Activated T-cell treated with anti-CD3 and anti-CD28 coated beads for 24 hours (primary cell): Measurements from ENCODE around the gene RNASE8.

Experiments used
- DNase-seq: peaks from one replicate; pipeline ENCODE4 v3.0.0-alpha.2; 2020; ENCODE audit warnings: low read depth

RNASE8 gene

GRCh38 chr14:21072781-21073339, 15.2 kb downstream of the RNASE8 start:
- no peak for DNase-seq

- DNase-seq: no peak
Measured at GRCh38 chr14:21073921-21074320, 16.3 kb downstream of the RNASE8 start.

DNA sequence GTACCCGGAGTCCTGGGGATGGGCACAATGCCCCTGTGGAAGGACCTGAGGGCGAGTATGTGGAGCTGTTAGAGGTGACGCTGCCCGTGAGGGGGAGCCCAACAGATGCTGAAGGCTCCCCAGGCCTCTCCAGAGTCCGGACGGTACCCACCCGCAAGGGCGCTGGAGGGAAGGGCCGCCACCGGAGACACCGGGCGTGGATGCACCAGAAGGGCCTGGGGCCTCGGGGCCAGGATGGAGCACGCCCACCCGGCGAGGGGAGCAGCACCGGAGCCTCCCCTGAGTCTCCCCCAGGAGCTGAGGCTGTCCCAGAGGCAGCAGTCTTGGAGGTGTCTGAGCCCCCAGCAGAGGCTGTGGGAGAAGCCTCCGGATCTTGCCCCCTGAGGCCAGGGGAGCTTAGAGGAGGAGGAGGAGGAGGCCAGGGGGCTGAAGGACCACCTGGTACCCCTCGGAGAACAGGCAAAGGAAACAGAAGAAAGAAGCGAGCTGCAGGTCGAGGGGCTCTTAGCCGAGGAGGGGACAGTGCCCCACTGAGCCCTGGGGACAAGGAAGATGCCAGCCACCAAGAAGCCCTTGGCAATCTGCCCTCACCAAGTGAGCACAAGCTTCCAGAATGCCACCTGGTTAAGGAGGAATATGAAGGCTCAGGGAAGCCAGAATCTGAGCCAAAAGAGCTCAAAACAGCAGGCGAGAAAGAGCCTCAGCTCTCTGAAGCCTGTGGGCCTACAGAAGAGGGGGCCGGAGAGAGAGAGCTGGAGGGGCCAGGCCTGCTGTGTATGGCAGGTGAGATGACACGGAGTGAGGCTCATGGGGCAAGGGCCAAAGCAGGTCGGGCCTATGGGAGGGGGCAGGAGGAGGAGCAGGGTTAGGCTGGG, 17.0 kb downstream of the RNASE8 start:
- DNase-seq: no peak

DNA sequence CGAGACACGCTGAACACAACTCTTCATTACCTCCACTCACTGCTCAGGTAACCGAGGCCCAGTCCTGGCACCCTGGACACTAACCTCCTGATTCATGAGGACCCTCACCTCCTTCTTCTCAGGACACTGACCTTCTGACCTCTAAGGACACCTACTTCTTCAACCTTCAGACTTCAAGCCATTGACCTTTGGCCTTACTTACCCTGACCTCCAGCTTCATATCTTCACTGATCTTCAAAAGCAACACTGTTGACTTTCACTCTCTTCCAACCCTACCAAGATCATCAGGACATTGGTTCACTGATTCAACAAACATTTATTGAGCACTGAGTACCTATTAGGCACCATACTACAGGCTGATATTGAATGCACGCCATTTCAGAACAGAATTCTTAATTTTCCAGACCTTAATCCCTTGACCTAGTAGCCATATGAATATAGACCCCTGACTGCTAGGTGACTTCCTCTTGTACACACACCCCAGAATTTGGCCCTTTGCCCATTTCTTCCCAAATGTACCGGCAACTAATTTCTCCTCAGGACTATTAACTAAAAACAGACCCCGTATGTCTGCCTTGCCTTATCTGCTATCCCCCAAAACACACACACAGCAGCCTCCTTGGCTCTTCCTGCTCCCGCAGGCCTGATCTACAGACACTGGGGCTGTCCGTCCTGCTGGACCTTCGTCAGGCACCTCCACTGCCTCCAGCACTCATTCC, 18.3 kb downstream of the RNASE8 start:
- no peak for DNase-seq

- no peak for DNase-seq
Measured at GRCh38 chr14:21077672-21078071, 20.1 kb downstream of the RNASE8 start.

- no peak for DNase-seq
Measured at GRCh38 chr14:21078287-21078686, 20.7 kb downstream of the RNASE8 start.

DNA sequence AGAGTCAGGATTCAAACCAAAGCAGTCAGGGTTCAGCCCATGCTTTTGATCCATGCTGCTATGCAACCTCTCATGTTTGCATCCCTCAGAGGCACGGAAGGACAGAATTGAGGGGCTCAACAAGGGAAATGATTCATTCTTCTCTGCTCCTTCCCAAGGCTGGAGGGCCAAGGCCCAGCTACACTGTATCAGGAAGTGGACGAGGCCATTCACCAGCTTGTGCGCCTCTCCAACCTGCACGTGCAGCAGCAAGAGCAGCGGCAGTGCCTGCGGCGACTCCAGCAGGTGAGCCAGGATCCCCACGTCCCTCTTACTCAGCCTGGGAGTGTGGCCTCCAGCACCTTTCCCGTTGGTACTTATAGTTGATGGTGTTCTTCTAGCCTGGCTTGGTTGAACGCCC, 21.1 kb downstream of the RNASE8 start:
- DNase-seq: no peak

GRCh38 chr14:21081521-21082142, 24.0 kb downstream of the RNASE8 start:
- no peak for DNase-seq

- DNase-seq: no peak
Measured at GRCh38 chr14:21083565-21084325, 26.1 kb downstream of the RNASE8 start.

DNA sequence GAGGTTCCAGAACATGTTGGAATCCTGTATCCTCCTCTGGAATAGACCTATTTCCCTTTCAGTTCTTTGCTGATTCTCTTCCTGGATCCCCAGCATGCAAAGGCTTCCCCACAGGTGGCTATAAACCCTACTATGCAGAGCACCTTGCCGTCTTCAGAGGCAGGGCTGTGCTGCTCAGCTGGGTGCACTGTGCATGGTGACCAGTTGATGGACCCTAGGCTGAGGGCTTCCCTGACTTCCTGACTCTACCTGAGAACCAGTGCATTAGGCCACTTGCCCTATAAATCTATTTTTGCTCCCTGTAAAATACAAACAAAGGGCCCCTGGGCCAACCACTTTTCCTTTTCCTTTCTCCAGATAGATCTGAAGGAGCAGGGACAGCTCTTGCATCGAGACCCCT, 26.8 kb downstream of the RNASE8 start:
- DNase-seq: no peak

- no peak for DNase-seq
Measured at GRCh38 chr14:21084998-21085853, 27.6 kb downstream of the RNASE8 start.

DNA sequence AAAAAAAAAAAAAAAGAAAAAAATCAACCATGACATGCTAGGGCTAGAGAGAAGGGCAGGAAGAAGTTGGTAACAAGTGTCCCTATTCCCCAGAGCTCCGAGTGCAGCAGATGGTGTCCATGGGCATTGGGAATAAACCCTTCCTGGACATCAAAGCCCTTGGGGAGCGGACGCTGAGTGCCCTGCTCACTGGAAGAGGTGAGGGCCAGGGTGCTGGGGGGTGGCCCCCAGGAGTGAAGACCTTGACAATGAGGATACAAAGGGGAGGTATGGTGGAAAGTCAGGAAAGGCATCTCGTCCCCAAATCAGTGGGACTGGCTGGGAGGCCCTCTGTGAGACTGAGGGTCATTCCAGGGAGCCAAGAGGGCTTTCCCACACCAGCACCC, 29.3 kb downstream of the RNASE8 start:
- no peak for DNase-seq

DNA sequence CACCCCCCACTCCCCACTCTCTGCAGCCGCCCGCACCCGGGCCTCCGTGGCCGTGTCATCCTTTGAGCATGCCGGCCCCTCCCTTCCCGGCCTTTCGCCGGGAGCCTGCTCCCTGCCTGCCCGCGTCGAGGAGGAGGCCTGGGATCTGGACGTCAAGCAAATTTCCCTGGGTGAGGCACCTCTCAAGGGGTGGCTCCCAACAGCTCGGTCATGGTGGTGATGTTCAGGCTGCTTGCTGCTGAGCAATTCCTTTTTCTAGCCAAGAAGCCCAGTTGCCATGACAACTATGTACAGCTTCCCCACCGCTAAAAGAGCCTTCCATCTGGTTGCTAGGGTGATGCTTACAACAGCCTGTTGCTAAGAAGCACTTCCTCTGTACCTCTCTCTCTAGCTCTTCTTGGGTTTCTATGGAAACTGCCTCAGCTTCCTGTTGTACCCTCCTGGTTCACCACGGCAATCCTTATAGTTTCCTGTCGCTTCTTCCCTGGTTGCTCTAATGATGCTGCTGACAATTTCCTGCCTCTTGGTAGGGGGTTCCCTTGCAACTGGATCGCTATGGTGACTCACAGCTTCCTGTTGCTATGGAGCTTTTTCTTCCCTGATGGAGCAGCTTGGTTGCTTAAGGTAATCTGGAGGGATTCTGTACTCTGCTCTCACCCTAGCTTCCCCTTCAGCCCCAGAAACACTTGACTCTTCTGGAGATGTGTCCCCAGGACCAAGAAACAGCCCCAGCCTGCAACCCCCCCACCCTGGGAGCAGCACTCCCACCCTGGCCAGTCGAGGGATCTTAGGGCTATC, 29.9 kb downstream of the RNASE8 start:
- DNase-seq: peak; percentile 33

GRCh38 chr14:21088687-21089086, 31.1 kb downstream of the RNASE8 start:
- no peak for DNase-seq

DNA sequence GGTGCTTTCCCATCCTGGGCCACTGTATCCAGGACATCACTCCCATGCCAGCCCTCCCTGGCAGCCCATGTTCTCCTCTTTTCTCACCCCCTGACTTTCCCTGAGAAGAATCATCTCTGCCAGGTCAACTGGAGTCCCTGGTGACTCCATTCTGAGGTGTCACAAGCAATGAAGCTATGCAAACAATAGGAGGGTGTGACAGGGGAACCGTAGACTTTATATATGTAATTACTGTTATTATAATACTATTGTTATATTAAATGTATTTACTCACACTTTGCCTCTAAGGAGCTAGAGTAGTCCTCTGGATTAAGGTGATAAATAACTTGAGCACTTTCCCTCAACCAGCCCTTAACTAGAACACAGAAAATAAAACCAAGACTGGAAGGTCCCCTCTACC, 31.6 kb downstream of the RNASE8 start:
- DNase-seq: no peak

GRCh38 chr14:21089877-21090193, 32.2 kb downstream of the RNASE8 start:
- DNase-seq: no peak

DNA sequence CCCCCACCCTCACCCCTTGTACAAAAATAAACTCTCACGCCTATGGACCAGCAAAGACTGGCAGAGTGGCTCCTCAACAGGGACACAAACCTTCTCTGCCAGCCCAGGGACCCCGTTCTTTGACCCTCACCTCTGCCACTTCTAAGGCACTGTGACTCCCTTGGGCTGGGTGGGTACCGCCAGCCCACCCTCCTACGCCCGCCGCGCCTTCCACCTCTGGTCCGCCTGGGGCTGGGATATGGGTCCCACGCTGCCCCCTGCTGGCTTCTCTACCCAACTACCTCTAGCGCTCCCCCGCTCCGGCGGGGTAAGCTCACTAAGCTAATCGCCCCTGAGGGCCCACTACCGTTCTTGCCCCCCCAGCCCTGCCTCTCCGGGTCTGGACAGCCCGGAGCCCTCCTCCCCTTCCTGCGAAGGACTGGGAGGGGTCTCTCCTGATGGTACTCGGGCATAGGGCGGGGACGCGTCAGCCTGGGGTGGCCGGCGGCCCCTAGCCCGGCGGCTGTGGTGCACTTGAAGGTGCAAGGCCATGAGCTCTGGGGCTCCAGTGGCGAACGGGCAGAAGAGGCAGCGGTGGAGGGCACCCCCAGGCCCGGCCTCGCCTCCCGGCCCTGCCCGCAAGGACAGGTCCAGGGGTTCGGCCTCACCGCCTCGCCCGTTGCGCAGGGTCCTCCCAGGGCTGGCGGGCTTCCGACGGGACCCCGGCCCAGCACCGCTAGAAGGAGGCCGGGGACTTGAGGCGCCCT, 32.7 kb downstream of the RNASE8 start:
- DNase-seq: no peak

GRCh38 chr14:21090940-21091663, 33.5 kb downstream of the RNASE8 start:
- no peak for DNase-seq

- no peak for DNase-seq
Measured at GRCh38 chr14:21091821-21092272, 34.2 kb downstream of the RNASE8 start.
